HL-60 (cell line): ENCODE results near the gene SLC35A1.

Experiments used
- DNase-seq, 2 experiments: peaks; one replicate each; pipeline ENCODE4 v3.0.0-alpha.2; 2010 to 2020; ENCODE audit warnings: low read depth in 1 of 2, low spot score in 1 of 2
- H3K27ac ChIP-seq: fragments of 250-450 bp; sonication (Bioruptor Pico); replicated peaks from 2 replicates; pipeline ENCODE4 v1.5.1; 2020; ENCODE audit warnings: mild to moderate bottlenecking, moderate library complexity
- H3K27me3 ChIP-seq: fragments of 250-450 bp; sonication (Bioruptor Pico); 2 replicates; pipeline ENCODE4 v1.5.1; 2021; ENCODE audit warnings: mild to moderate bottlenecking, moderate library complexity; ENCODE audit not compliant: insufficient read depth, poor library complexity, severe bottlenecking
- H3K4me3 ChIP-seq: replicated peaks from 2 replicates; pipeline ENCODE4 v1.5.1; 2011; ENCODE audit warnings: mild to moderate bottlenecking, control low read depth, low read length; ENCODE audit not compliant: insufficient read depth
- CTCF ChIP-seq: IDR thresholded peaks from one replicate; pipeline ENCODE4 v1.5.1; 2011; ENCODE audit warnings: low read length, control low read depth, inconsistent platforms; ENCODE audit not compliant: insufficient read depth
- GABPA ChIP-seq: IDR thresholded peaks from 2 replicates; pipeline ENCODE4 v1.6.1; 2012; ENCODE audit warnings: low read depth
- POLR2AphosphoS5 ChIP-seq: IDR thresholded peaks from 2 replicates; pipeline ENCODE4 v1.6.1; 2012; ENCODE audit warnings: low read depth
- REST ChIP-seq: IDR thresholded peaks from 2 replicates; pipeline ENCODE4 v1.6.1; 2012; ENCODE audit warnings: low read depth; ENCODE audit not compliant: insufficient replicate concordance
- SPI1 ChIP-seq: IDR thresholded peaks from 2 replicates; pipeline ENCODE4 v1.6.1; 2012; ENCODE audit warnings: low read depth, mild to moderate bottlenecking, borderline replicate concordance

The SLC35A1 gene

GRCh38 chr6:87553159-87553765 lies 80.5 kb downstream of the SLC35A1 start:
- no peak overlapping the region for H3K4me3 ChIP-seq
- H3K27ac ChIP-seq: no peak overlapping the region
- TF ChIP-seq CTCF (no peak), REST (no peak), POLR2AphosphoS5 (no peak), SPI1 (no peak), GABPA (no peak)
- no peak for DNase-seq
- H3K27me3 ChIP-seq: no peaks in the 10 kb centered on the region

GRCh38 chr6:87555506-87555905 lies 82.7 kb downstream of the SLC35A1 start:
- TF ChIP-seq SPI1: no peak
- TF ChIP-seq POLR2AphosphoS5: no peak
- TF ChIP-seq CTCF: no peak
- no peak for TF ChIP-seq GABPA
- no peak for TF ChIP-seq REST
- Histone ChIP-seq H3K27ac (no peak overlapping the region), H3K27me3 (no peaks in the 10 kb centered on the region), H3K4me3 (no peak overlapping the region)
- no peak for DNase-seq

GRCh38 chr6:87558446-87558845 lies 85.7 kb downstream of the SLC35A1 start:
- no peak for TF ChIP-seq CTCF
- TF ChIP-seq POLR2AphosphoS5: no peak
- no peak for TF ChIP-seq GABPA
- TF ChIP-seq REST: no peak
- no peak for TF ChIP-seq SPI1
- no peak for DNase-seq
- H3K27ac ChIP-seq: no peak overlapping the region

More at GRCh38 chr6:87558446-87558845, 85.7 kb downstream of the SLC35A1 start:
- no peaks in the 10 kb centered on the region for H3K27me3 ChIP-seq
- H3K4me3 ChIP-seq: no peak overlapping the region
